NB4 (cell line): ENCODE measurements around the gene PHACTR3.

ENCODE experiments used
- MYC ChIP-seq: IDR thresholded peaks from 2 replicates; pipeline ENCODE4 v1.6.1; 2011; ENCODE audit warnings: low read depth, low read length
- POLR2A ChIP-seq: IDR thresholded peaks from 2 replicates; pipeline ENCODE4 v1.6.1; 2011; ENCODE audit warnings: mild to moderate bottlenecking; ENCODE audit not compliant: insufficient read length; ENCODE audit errors: extremely low read depth
- TF ChIP-seq, protein P1 (sequence below): IDR thresholded peaks from one replicate; pipeline ENCODE4 v1.5.1; 2012; ENCODE audit warnings: low read depth, low read length

DNA sequence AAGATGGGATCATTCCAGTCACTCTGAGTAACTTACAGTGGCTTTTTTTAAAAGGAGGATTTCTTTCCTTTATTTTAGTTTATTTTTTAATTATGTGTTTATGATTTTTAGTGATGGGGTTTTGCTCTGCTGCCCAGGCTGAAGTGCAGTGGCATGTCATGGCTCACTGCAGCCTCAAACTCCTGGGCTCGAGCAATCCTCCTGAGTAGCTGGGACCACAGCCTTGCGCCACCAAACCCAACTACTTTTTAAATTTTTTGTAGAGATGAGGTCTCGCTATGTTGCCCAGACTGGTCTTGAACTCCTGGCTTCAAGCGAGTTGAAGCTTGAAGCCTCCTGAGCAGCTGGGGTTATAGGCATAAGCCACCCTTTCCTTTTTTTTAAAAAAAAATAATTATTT, 31.8 kb upstream of the PHACTR3 start:
- TF ChIP-seq, protein P1, sequence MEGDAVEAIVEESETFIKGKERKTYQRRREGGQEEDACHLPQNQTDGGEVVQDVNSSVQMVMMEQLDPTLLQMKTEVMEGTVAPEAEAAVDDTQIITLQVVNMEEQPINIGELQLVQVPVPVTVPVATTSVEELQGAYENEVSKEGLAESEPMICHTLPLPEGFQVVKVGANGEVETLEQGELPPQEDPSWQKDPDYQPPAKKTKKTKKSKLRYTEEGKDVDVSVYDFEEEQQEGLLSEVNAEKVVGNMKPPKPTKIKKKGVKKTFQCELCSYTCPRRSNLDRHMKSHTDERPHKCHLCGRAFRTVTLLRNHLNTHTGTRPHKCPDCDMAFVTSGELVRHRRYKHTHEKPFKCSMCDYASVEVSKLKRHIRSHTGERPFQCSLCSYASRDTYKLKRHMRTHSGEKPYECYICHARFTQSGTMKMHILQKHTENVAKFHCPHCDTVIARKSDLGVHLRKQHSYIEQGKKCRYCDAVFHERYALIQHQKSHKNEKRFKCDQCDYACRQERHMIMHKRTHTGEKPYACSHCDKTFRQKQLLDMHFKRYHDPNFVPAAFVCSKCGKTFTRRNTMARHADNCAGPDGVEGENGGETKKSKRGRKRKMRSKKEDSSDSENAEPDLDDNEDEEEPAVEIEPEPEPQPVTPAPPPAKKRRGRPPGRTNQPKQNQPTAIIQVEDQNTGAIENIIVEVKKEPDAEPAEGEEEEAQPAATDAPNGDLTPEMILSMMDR = no peak
- TF ChIP-seq POLR2A = no peak
- TF ChIP-seq MYC = no peak
